ENCODE measurements around the gene PRSS50.

DNA sequence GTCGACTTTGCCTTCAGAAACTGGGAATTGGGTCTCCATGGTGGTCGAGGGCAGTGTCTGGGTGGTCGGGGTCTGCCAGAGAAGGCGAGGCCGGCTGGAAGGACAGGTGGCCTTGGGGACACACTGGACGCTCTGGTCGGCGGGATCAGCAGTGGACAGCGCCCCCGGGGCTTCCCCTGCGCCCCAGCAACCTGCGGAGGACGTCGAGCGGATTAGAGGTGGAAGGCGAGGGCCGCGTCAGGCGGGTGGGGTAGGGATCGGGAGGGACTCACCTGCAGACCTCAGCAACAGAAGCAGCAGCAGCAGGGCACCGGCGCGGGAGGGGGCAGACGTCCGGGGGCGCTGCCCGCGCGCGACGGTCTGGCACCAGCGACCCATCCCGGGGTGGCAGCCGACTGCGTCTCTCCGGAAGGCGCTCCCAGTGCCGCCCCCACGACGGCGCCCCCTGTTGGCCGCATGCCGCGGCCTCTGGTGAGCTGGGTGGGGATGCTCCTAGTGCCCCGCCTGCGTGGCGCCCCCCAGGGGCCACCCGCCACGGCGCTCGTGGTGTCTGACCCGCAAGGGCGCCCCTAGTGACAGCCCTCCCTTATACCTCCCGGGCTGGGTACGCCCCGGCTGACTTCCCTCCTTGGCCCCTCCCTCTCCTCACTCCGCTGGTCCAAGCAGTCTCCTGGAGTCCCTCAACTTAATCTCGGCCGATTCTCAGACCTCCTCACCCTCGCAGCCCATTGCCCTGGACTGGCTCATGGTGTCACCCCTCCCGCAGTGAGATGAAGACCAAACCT lies at the start of gene PRSS50:
- no peak for TF ChIP-seq CTCF (IDR thresholded peaks at IDR 0.05)
- no peak for TF ChIP-seq POLR2AphosphoS5 (IDR thresholded peaks at IDR 0.05; ENCODE audit: insufficient read depth in 1 of 2, low read depth in 1 of 2)
- no peak for TF ChIP-seq POLR2A (IDR thresholded peaks at IDR 0.05)

Measured in vagina (tissue), 2 donors.